ENCODE results near the gene NIBAN1. TPM values are rescaled to one million over a fixed set of nuclear protein-coding genes. Genes with fewer than 3 reads are reported as not detected.

Gene NIBAN1
- total RNA-seq, 1 experiment from 2014 or later: 8.1 TPM

- TF ChIP-seq, protein P1, sequence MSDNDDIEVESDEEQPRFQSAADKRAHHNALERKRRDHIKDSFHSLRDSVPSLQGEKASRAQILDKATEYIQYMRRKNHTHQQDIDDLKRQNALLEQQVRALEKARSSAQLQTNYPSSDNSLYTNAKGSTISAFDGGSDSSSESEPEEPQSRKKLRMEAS (CRISPR knock-in tag; IDR thresholded peaks at IDR 0.05): no peak
- TF ChIP-seq E2F1 (CRISPR knock-in tag; IDR thresholded peaks at IDR 0.05) (no peak), ZNF532 (CRISPR knock-in tag; IDR thresholded peaks at IDR 0.05; ENCODE audit: borderline replicate concordance) (no peak), OVOL2 (CRISPR knock-in tag; IDR thresholded peaks at IDR 0.05; ENCODE audit: borderline replicate concordance) (no peak), RORB (CRISPR knock-in tag; IDR thresholded peaks at IDR 0.05) (no peak)
These were observed 22.5 kb downstream of the NIBAN1 start (continued) for GRCh38 chr1:184951788-184952187.

GRCh38 chr1:184950906-184951305, 23.4 kb downstream of the NIBAN1 start:
- Mint-ChIP-seq H3K4me3 (no peak overlapping the region), H3K9me3 (no peaks in the 10 kb centered on the region), H3K27me3 (ENCODE audit: low read depth) (no peaks in the 10 kb centered on the region), H3K27ac (no peak overlapping the region), H3K36me3 (no peaks in the 10 kb centered on the region), H3K4me1 (peaks cover 13% of the 10 kb centered on the region)
- POLR2A ChIA-PET: no interaction called here
- DNase-seq (ENCODE audit: low spot score) (no peak), ATAC-seq (no peak)
- CTCF ChIA-PET: interaction anchor here (1.3 kb wide), 1 partner anchor 145 kb away, joined by 3 read pairs; no protein-coding TSS in a partner anchor
- TF ChIP-seq OVOL2 (CRISPR knock-in tag; IDR thresholded peaks at IDR 0.05; ENCODE audit: borderline replicate concordance) (no peak), CTCF (IDR thresholded peaks at IDR 0.05) (no peak), MYBL2 (CRISPR knock-in tag; IDR thresholded peaks at IDR 0.05) (no peak), ZNF138 (CRISPR knock-in tag; conservative IDR thresholded peaks at IDR 0.05) (no peak), TEAD1 (CRISPR knock-in tag; IDR thresholded peaks at IDR 0.05) (no peak), EMX1 (CRISPR knock-in tag; IDR thresholded peaks at IDR 0.05) (no peak), SP1 (CRISPR knock-in tag; conservative IDR thresholded peaks at IDR 0.05) (no peak), SOX15 (CRISPR knock-in tag; IDR thresholded peaks at IDR 0.05) (no peak), ZNF121 (CRISPR knock-in tag; IDR thresholded peaks at IDR 0.05) (no peak)

DNA sequence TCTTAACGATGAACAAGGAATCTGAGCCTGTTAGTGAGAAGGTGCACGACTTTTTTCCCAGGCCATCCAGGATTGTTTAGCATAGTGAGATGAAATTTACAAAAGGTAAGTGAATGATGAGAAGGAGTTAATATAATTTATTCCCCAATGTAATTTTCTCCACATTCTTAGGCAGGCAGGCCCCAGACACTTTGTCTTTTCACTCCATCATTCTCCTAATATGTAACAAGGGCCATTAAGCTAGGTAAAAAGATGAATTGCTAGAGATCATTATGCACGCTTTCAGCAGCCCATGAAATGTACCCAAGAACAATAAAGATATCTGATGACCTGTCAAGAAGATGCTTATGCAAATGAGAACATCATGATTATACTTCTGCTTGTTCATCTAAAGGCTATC, 24.1 kb downstream of the NIBAN1 start:
- ChIA-PET CTCF (interaction anchor here (1.3 kb wide), 1 partner anchor 145 kb away, joined by 3 read pairs; no protein-coding TSS in a partner anchor), POLR2A (no interaction called here)
- Mint-ChIP-seq H3K27me3 (ENCODE audit: low read depth) (no peaks in the 10 kb centered on the region), H3K36me3 (no peaks in the 10 kb centered on the region), H3K4me3 (no peak overlapping the region), H3K4me1 (peaks cover 19% of the 10 kb centered on the region), H3K9me3 (no peaks in the 10 kb centered on the region), H3K27ac (no peak overlapping the region)
- DNase-seq (ENCODE audit: low spot score): no peak
- no peak for ATAC-seq
- TF ChIP-seq, protein P2, sequence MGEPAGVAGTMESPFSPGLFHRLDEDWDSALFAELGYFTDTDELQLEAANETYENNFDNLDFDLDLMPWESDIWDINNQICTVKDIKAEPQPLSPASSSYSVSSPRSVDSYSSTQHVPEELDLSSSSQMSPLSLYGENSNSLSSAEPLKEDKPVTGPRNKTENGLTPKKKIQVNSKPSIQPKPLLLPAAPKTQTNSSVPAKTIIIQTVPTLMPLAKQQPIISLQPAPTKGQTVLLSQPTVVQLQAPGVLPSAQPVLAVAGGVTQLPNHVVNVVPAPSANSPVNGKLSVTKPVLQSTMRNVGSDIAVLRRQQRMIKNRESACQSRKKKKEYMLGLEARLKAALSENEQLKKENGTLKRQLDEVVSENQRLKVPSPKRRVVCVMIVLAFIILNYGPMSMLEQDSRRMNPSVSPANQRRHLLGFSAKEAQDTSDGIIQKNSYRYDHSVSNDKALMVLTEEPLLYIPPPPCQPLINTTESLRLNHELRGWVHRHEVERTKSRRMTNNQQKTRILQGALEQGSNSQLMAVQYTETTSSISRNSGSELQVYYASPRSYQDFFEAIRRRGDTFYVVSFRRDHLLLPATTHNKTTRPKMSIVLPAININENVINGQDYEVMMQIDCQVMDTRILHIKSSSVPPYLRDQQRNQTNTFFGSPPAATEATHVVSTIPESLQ (CRISPR knock-in tag; IDR thresholded peaks at IDR 0.05): no peak
- TF ChIP-seq IRF2 (CRISPR knock-in tag; IDR thresholded peaks at IDR 0.05; ENCODE audit: borderline replicate concordance, low read depth): no peak
- TF ChIP-seq, protein P3, sequence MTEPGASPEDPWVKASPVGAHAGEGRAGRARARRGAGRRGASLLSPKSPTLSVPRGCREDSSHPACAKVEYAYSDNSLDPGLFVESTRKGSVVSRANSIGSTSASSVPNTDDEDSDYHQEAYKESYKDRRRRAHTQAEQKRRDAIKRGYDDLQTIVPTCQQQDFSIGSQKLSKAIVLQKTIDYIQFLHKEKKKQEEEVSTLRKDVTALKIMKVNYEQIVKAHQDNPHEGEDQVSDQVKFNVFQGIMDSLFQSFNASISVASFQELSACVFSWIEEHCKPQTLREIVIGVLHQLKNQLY (CRISPR knock-in tag; IDR thresholded peaks at IDR 0.05): no peak
- no peak for TF ChIP-seq GTF2I (CRISPR knock-in tag; conservative IDR thresholded peaks at IDR 0.05)
- TF ChIP-seq HMGA2 (CRISPR knock-in tag; IDR thresholded peaks at IDR 0.05): no peak
- TF ChIP-seq ARID4B (CRISPR knock-in tag; IDR thresholded peaks at IDR 0.05; ENCODE audit: borderline replicate concordance): no peak
- TF ChIP-seq ZNF138 (CRISPR knock-in tag; conservative IDR thresholded peaks at IDR 0.05): no peak
- no peak for TF ChIP-seq ZNF671 (CRISPR knock-in tag; IDR thresholded peaks at IDR 0.05)
- no peak for TF ChIP-seq MYBL2 (CRISPR knock-in tag; IDR thresholded peaks at IDR 0.05)
